ENCODE data around the gene SPR. TPM values are rescaled to one million over a fixed set of nuclear protein-coding genes. Genes with fewer than 3 reads are reported as not detected.

Gene SPR
- total RNA-seq, 5 donors from 2014 or later (not counting 1 experiment from before 2014, with no cell fraction given), result 0.35 to 0.58 (median 0.39) TPM; not detected in 2

GRCh38 chr2:72847534-72848315, 39.5 kb upstream of the SPR start:
- H3K9me3 ChIP-seq, result no peaks in the 10 kb centered on the region
- H3K27me3 Mint-ChIP-seq, result peaks cover 10 to 21% of the 10 kb centered on the region in 2 donors
- H3K4me3 Mint-ChIP-seq, result no peak overlapping the region
- 56% methylated on average over 1 of the region's 3 CpGs for WGBS (ENCODE audit: insufficient coverage)
- no peaks in the 10 kb centered on the region for H3K4me1 ChIP-seq (ENCODE audit: control insufficient read depth in 1 of 2, extremely low read depth in 1 of 2, insufficient read depth in 2 of 2, low read length in 2 of 2)
- no peaks in the 10 kb centered on the region for H3K4me1 Mint-ChIP-seq
- no peak overlapping the region for H3K4me3 ChIP-seq (ENCODE audit: control insufficient read depth in 1 of 2, extremely low read depth in 1 of 2, low read length in 1 of 2)
- POLR2A ChIA-PET, result no interaction called here
- H3K36me3 ChIP-seq (ENCODE audit: control insufficient read depth in 2 of 2, extremely low read depth in 1 of 2, insufficient read depth in 1 of 2, low read length in 1 of 2), result no peaks in the 10 kb centered on the region
- H3K27me3 ChIP-seq (replicated peaks in 1 of 2; ENCODE audit: control insufficient read depth in 2 of 2, extremely low read depth in 1 of 2, insufficient read depth in 2 of 2, low read length in 1 of 2), result peaks cover 0 to 16% of the 10 kb centered on the region in 2 experiments
- ATAC-seq (replicated peaks in 1 of 4), result no peak
- H3K27ac Mint-ChIP-seq, result no peak overlapping the region
- no peak for DNase-seq
- H3K36me3 Mint-ChIP-seq, result no peaks in the 10 kb centered on the region
- no peak overlapping the region for H3K27ac ChIP-seq (ENCODE audit: low read length)
- no peaks in the 10 kb centered on the region for H3K9me3 Mint-ChIP-seq
- CTCF ChIA-PET, result interaction anchor here in 1 of 2 donors (0.5 kb wide), 1 partner anchor 14 kb away, joined by 4 read pairs; no protein-coding TSS in a partner anchor

- 70% methylated on average over 3 of the region's 3 CpGs for WGBS (ENCODE audit: insufficient coverage)
- no peak overlapping the region for H3K4me3 ChIP-seq (ENCODE audit: control insufficient read depth in 1 of 2, extremely low read depth in 1 of 2, low read length in 1 of 2)
- peaks cover 0 to 13% of the 10 kb centered on the region in 2 experiments for H3K27me3 ChIP-seq (replicated peaks in 1 of 2; ENCODE audit: control insufficient read depth in 2 of 2, extremely low read depth in 1 of 2, insufficient read depth in 2 of 2, low read length in 1 of 2)
- no peaks in the 10 kb centered on the region for H3K4me1 ChIP-seq (ENCODE audit: control insufficient read depth in 1 of 2, extremely low read depth in 1 of 2, insufficient read depth in 2 of 2, low read length in 2 of 2)
- H3K9me3 ChIP-seq, result no peaks in the 10 kb centered on the region
- Mint-ChIP-seq H3K9me3 (no peaks in the 10 kb centered on the region), H3K4me3 (no peak overlapping the region), H3K27me3 (peaks cover 7 to 18% of the 10 kb centered on the region in 2 donors), H3K4me1 (no peaks in the 10 kb centered on the region), H3K36me3 (no peaks in the 10 kb centered on the region), H3K27ac (no peak overlapping the region)
- ChIA-PET CTCF (no interaction called here), POLR2A (no interaction called here)
- H3K36me3 ChIP-seq (ENCODE audit: control insufficient read depth in 2 of 2, extremely low read depth in 1 of 2, insufficient read depth in 1 of 2, low read length in 1 of 2), result no peaks in the 10 kb centered on the region
- DNase-seq (no peak), ATAC-seq (replicated peaks in 1 of 4) (no peak)
- H3K27ac ChIP-seq (ENCODE audit: low read length), result no peak overlapping the region
These were observed 38.6 kb upstream of the SPR start for GRCh38 chr2:72848436-72849137.

GRCh38 chr2:72849138-72849462, 38.1 kb upstream of the SPR start:
- Histone ChIP-seq H3K27me3 (replicated peaks in 1 of 2; ENCODE audit: control insufficient read depth in 2 of 2, extremely low read depth in 1 of 2, insufficient read depth in 2 of 2, low read length in 1 of 2) (peaks cover 0 to 13% of the 10 kb centered on the region in 2 experiments), H3K4me1 (ENCODE audit: control insufficient read depth in 1 of 2, extremely low read depth in 1 of 2, insufficient read depth in 2 of 2, low read length in 2 of 2) (no peaks in the 10 kb centered on the region), H3K36me3 (ENCODE audit: control insufficient read depth in 2 of 2, extremely low read depth in 1 of 2, insufficient read depth in 1 of 2, low read length in 1 of 2) (no peaks in the 10 kb centered on the region), H3K9me3 (no peaks in the 10 kb centered on the region), H3K4me3 (ENCODE audit: control insufficient read depth in 1 of 2, extremely low read depth in 1 of 2, low read length in 1 of 2) (no peak overlapping the region), H3K27ac (ENCODE audit: low read length) (no peak overlapping the region)
- Mint-ChIP-seq H3K27ac (no peak overlapping the region), H3K4me1 (no peaks in the 10 kb centered on the region), H3K27me3 (peaks cover 5 to 18% of the 10 kb centered on the region in 2 donors), H3K9me3 (no peaks in the 10 kb centered on the region), H3K36me3 (no peaks in the 10 kb centered on the region), H3K4me3 (no peak overlapping the region)
- ChIA-PET CTCF (no interaction called here), POLR2A (no interaction called here)
- WGBS (ENCODE audit: insufficient coverage), result no CpG with 5 or more reads among the region's 1 CpG
- ATAC-seq (replicated peaks in 1 of 4) (no peak), DNase-seq (no peak)

- POLR2A ChIA-PET, result no interaction called here
- Histone ChIP-seq H3K9me3 (no peaks in the 10 kb centered on the region), H3K4me3 (ENCODE audit: control insufficient read depth in 1 of 2, extremely low read depth in 1 of 2, low read length in 1 of 2) (no peak overlapping the region), H3K36me3 (ENCODE audit: control insufficient read depth in 2 of 2, extremely low read depth in 1 of 2, insufficient read depth in 1 of 2, low read length in 1 of 2) (no peaks in the 10 kb centered on the region), H3K27ac (ENCODE audit: low read length) (no peak overlapping the region), H3K4me1 (ENCODE audit: control insufficient read depth in 1 of 2, extremely low read depth in 1 of 2, insufficient read depth in 2 of 2, low read length in 2 of 2) (no peaks in the 10 kb centered on the region), H3K27me3 (replicated peaks in 1 of 2; ENCODE audit: control insufficient read depth in 2 of 2, extremely low read depth in 1 of 2, insufficient read depth in 2 of 2, low read length in 1 of 2) (peaks cover 0 to 22% of the 10 kb centered on the region in 2 experiments)
- CTCF ChIA-PET, result no interaction called here
- no peak overlapping the region for H3K27ac Mint-ChIP-seq
- H3K4me1 Mint-ChIP-seq, result no peaks in the 10 kb centered on the region
- peaks cover 17 to 32% of the 10 kb centered on the region in 2 donors for H3K27me3 Mint-ChIP-seq
- H3K9me3 Mint-ChIP-seq, result no peaks in the 10 kb centered on the region
- no peaks in the 10 kb centered on the region for H3K36me3 Mint-ChIP-seq
- no peak overlapping the region for H3K4me3 Mint-ChIP-seq
- DNase-seq (no peak), ATAC-seq (replicated peaks in 1 of 4) (no peak)
- WGBS (ENCODE audit: insufficient coverage), result 77% methylated on average over 4 of the region's 7 CpGs
These were observed 35.9 kb upstream of the SPR start for GRCh38 chr2:72851333-72851732.

GRCh38 chr2:72859831-72860262, 27.4 kb upstream of the SPR start:
- WGBS (ENCODE audit: insufficient coverage), result 10% methylated on average over 2 of the region's 3 CpGs
- Histone ChIP-seq H3K36me3 (ENCODE audit: control insufficient read depth in 2 of 2, extremely low read depth in 1 of 2, insufficient read depth in 1 of 2, low read length in 1 of 2) (no peaks in the 10 kb centered on the region), H3K4me1 (ENCODE audit: control insufficient read depth in 1 of 2, extremely low read depth in 1 of 2, insufficient read depth in 2 of 2, low read length in 2 of 2) (peaks cover 0 to 8% of the 10 kb centered on the region in 2 experiments), H3K9me3 (no peaks in the 10 kb centered on the region), H3K4me3 (ENCODE audit: control insufficient read depth in 1 of 2, extremely low read depth in 1 of 2, low read length in 1 of 2) (no peak overlapping the region), H3K27me3 (replicated peaks in 1 of 2; ENCODE audit: control insufficient read depth in 2 of 2, extremely low read depth in 1 of 2, insufficient read depth in 2 of 2, low read length in 1 of 2) (peaks cover 4 to 26% of the 10 kb centered on the region in 2 experiments), H3K27ac (ENCODE audit: low read length) (no peak overlapping the region)
- Mint-ChIP-seq H3K27me3 (peaks cover 50 to 58% of the 10 kb centered on the region in 2 donors), H3K9me3 (no peaks in the 10 kb centered on the region), H3K4me3 (no peak overlapping the region), H3K27ac (peak overlapping the region in 1 of 2 donors; percentile 36), H3K36me3 (no peaks in the 10 kb centered on the region), H3K4me1 (peaks cover 7 to 14% (median 8%) of the 10 kb centered on the region in 3 donors)
- POLR2A ChIA-PET, result interaction anchor here in 1 of 2 donors (0.6 kb wide), 1 partner anchor 350 kb away, joined by 9 read pairs; no protein-coding TSS in a partner anchor
- peak; percentile 67 to 76 (median 73) for ATAC-seq (replicated peaks in 1 of 4)
- peak in 34 of 35 experiments; percentile 12 to 78 (median 42) for DNase-seq
- CTCF ChIA-PET, result interaction anchor here (0.6 to 1.8 kb wide), 9 partner anchors 10 to 126 kb away, joined by 3 to 12 read pairs (median 4); no protein-coding TSS in a partner anchor

GRCh38 chr2:72862239-72862988, 24.8 kb upstream of the SPR start:
- peak overlapping the region; percentile 11 to 19 for H3K4me3 ChIP-seq (ENCODE audit: control insufficient read depth in 1 of 2, extremely low read depth in 1 of 2, low read length in 1 of 2)
- ATAC-seq (replicated peaks in 1 of 4), result peak; percentile 91 to 96 (median 95)
- H3K27ac ChIP-seq (ENCODE audit: low read length), result no peak overlapping the region
- no peaks in the 10 kb centered on the region for H3K9me3 Mint-ChIP-seq
- peaks cover 4 to 20% of the 10 kb centered on the region in 2 experiments for H3K27me3 ChIP-seq (replicated peaks in 1 of 2; ENCODE audit: control insufficient read depth in 2 of 2, extremely low read depth in 1 of 2, insufficient read depth in 2 of 2, low read length in 1 of 2)
- peak overlapping the region; percentile 44 to 53 (median 51) for H3K4me3 Mint-ChIP-seq
- POLR2A ChIA-PET, result no interaction called here
- no peaks in the 10 kb centered on the region for H3K9me3 ChIP-seq
- 10% methylated on average over 30 of the region's 33 CpGs for WGBS (ENCODE audit: insufficient coverage)
- H3K4me1 ChIP-seq (ENCODE audit: control insufficient read depth in 1 of 2, extremely low read depth in 1 of 2, insufficient read depth in 2 of 2, low read length in 2 of 2), result peaks cover 0 to 8% of the 10 kb centered on the region in 2 experiments
- no peaks in the 10 kb centered on the region for H3K36me3 ChIP-seq (ENCODE audit: control insufficient read depth in 2 of 2, extremely low read depth in 1 of 2, insufficient read depth in 1 of 2, low read length in 1 of 2)
- peaks cover 45 to 58% of the 10 kb centered on the region in 2 donors for H3K27me3 Mint-ChIP-seq
- DNase-seq, result peak; percentile 48 to 93 (median 79)
- H3K27ac Mint-ChIP-seq, result no peak overlapping the region
- CTCF ChIA-PET, result interaction anchor here (0.6 to 2.0 kb wide), 7 partner anchors 9 to 534 kb away, joined by 3 to 7 read pairs (median 4); no protein-coding TSS in a partner anchor
- H3K4me1 Mint-ChIP-seq, result peaks cover 7 to 14% (median 8%) of the 10 kb centered on the region in 3 donors
- H3K36me3 Mint-ChIP-seq, result no peaks in the 10 kb centered on the region
